Measurements from ENCODE around the gene GPC6. TPM values are rescaled to one million over a fixed set of nuclear protein-coding genes. Genes with fewer than 3 reads are reported as not detected.
"Not testable (repeated sequence)": the region's sequence is repeated elsewhere in the genome, so short reads cannot be mapped to it uniquely, and the experiment has no call there.

The GPC6 gene
- total RNA-seq, 2 donors from 2014 or later = 3.4 to 5.3 TPM

DNA sequence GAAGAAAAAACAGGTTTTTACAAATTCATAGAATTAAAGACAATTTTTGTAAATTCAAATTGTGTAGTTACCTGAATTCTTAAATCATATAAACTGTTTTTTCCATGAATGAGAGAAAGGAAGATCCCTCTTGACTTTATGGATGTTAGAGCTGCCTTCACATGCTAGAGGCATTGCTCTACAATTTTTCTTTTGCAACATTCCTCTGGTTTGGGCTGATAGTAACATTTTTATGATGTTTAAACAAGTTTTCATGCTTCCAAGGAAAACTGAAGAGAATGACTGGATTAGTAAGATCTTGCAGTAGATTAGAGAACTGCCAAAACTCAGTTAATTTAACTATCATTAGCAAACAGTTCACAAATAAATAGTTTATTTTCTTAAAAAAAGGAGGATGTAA lies 250.6 kb downstream of the GPC6 start:
- no peak for DNase-seq (ENCODE audit: low spot score)
- no peak overlapping the region for H3K27ac ChIP-seq
- no peaks in the 10 kb centered on the region for H3K27me3 ChIP-seq (replicated peaks; ENCODE audit: insufficient read depth)
- H3K4me1 ChIP-seq (replicated peaks) = no peaks in the 10 kb centered on the region
- no peaks in the 10 kb centered on the region for H3K9me3 ChIP-seq
- no peaks in the 10 kb centered on the region for H3K36me3 ChIP-seq
- no peak for TF ChIP-seq POLR2A (IDR thresholded peaks at IDR 0.05)
- TF ChIP-seq, protein P1, sequence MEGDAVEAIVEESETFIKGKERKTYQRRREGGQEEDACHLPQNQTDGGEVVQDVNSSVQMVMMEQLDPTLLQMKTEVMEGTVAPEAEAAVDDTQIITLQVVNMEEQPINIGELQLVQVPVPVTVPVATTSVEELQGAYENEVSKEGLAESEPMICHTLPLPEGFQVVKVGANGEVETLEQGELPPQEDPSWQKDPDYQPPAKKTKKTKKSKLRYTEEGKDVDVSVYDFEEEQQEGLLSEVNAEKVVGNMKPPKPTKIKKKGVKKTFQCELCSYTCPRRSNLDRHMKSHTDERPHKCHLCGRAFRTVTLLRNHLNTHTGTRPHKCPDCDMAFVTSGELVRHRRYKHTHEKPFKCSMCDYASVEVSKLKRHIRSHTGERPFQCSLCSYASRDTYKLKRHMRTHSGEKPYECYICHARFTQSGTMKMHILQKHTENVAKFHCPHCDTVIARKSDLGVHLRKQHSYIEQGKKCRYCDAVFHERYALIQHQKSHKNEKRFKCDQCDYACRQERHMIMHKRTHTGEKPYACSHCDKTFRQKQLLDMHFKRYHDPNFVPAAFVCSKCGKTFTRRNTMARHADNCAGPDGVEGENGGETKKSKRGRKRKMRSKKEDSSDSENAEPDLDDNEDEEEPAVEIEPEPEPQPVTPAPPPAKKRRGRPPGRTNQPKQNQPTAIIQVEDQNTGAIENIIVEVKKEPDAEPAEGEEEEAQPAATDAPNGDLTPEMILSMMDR (IDR thresholded peaks at IDR 0.05) = no peak
- intact Hi-C loops (cut with DNase I) = no loop called here
- H3K4me3 ChIP-seq = no peak overlapping the region

DNA sequence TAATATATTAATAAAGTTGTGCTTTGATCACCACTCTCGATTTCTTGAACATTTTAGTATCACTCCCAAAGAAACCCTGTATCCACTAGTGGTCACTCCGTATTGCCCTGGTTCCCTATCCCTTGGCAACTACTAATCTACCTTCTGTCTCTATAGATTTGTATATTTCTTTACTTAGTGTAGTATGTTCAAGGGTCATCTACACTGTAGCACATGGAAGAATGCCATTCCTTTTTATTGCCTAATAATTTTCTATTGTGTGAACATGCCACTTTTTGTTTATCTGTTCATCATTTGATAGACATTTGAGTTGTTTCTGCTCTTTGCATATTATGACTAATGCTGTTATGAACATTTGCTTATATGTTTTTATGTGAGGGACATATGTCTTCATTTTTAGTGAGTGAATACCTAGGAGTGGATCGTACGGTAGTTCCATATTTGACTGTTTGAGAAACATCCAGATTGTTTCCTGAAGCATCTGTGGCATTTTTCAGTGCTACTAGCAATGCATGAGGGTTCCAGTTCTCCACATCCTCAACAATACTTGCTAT lies 254.0 kb downstream of the GPC6 start:
- no peaks in the 10 kb centered on the region for H3K36me3 ChIP-seq
- DNase-seq (ENCODE audit: low spot score) = no peak
- intact Hi-C loops (cut with DNase I) = no loop called here
- H3K4me3 ChIP-seq = no peak overlapping the region
- H3K4me1 ChIP-seq (replicated peaks) = no peaks in the 10 kb centered on the region
- no peaks in the 10 kb centered on the region for H3K27me3 ChIP-seq (replicated peaks; ENCODE audit: insufficient read depth)
- no peaks in the 10 kb centered on the region for H3K9me3 ChIP-seq
- TF ChIP-seq POLR2A (IDR thresholded peaks at IDR 0.05) (no peak), POLR2AphosphoS5 (IDR thresholded peaks at IDR 0.05) (no peak)
- TF ChIP-seq, protein P1 (IDR thresholded peaks at IDR 0.05) = no peak
- 96% methylated on average over 4 of the region's 4 CpGs for WGBS
- no peak overlapping the region for H3K27ac ChIP-seq

DNA sequence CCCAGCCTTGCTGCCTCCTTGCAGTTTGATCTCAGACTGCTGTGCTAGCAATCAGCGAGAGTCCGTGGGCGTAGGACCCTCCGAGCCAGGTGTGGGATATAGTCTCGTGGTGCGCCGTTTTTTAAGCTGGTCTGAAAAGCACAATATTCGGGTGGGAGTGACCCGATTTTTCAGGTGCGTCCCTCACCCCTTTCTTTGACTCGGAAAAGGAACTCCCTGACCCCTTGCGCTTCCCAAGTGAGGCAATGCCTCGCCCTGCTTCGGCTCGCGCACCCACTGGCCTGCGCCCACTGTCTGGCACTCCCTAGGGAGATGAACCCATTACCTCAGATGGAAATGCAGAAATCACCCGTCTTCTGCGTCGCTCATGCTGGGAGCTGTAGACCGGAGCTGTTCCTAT lies 269.5 kb downstream of the GPC6 start:
- H3K36me3 ChIP-seq; H3K27me3 ChIP-seq (replicated peaks; ENCODE audit: insufficient read depth); DNase-seq (ENCODE audit: low spot score); H3K4me3 ChIP-seq; H3K4me1 ChIP-seq (replicated peaks); H3K9me3 ChIP-seq; H3K27ac ChIP-seq; intact Hi-C loops (cut with DNase I): not testable (repeated sequence)
- 84% methylated on average over 21 of the region's 21 CpGs for WGBS

DNA sequence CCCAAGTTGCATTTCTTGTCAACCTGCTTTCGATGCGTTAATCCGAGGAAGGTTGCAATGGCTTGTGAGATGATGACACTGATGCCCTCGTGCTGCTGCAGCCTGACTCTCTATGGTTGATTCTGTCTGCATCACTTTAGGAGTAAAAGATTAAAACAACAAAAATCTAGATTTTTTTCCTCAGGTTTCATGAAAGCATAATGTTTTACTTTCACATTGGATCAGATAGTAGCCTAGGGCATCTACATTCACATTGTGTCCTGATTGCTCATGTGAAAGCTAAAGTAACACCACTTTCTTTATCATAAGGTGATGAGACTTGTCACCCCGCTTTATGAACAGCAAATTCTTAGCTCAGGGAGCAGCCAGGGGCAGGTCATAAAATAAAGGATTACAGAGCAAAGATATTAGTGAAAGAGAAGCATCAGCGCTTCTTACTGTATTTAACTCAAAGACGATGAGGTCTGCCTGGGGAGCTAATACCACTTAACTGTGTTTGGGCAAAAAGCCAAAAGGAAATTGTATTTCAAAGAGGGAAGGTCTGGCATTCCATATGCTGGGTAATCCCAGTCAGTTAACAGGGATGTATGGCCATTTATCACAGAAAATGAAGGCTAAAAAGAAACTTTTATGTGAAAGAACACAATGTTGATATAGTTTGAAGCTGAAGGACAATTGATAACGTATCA lies 270.5 kb downstream of the GPC6 start:
- no peaks in the 10 kb centered on the region for H3K4me1 ChIP-seq (replicated peaks)
- H3K27me3 ChIP-seq (replicated peaks; ENCODE audit: insufficient read depth) = no peaks in the 10 kb centered on the region
- no peaks in the 10 kb centered on the region for H3K9me3 ChIP-seq
- H3K36me3 ChIP-seq = no peaks in the 10 kb centered on the region
- 57% methylated on average over 8 of the region's 8 CpGs for WGBS
- TF ChIP-seq, protein P1 (IDR thresholded peaks at IDR 0.05) = no peak
- TF ChIP-seq POLR2A (IDR thresholded peaks at IDR 0.05) = no peak
- no peak for TF ChIP-seq POLR2AphosphoS5 (IDR thresholded peaks at IDR 0.05)
- DNase-seq (ENCODE audit: low spot score) = no peak
- intact Hi-C loops (cut with DNase I) = no loop called here
- no peak overlapping the region for H3K4me3 ChIP-seq
- H3K27ac ChIP-seq = no peak overlapping the region

DNA sequence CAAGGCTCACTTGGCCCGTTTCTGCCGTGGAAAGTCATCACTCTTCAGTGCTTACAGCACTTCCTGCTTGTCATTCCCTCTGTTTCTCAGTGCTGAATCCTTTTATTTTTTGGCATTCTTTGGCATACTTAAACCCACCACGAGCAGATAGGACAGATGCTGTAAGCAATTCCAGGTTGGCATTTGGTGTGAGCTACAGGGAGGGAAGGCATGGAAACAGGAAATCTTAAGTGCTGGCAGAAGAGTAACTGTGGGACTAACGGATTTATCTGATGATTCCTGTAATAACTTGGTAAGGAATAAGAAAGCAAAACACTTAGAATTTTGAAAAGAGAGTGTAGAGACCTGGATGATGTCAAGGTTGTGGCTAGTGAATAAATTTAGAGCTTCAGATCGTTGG lies 273.4 kb downstream of the GPC6 start:
- no peaks in the 10 kb centered on the region for H3K36me3 ChIP-seq
- H3K27ac ChIP-seq = no peak overlapping the region
- no peaks in the 10 kb centered on the region for H3K9me3 ChIP-seq
- no peaks in the 10 kb centered on the region for H3K27me3 ChIP-seq (replicated peaks; ENCODE audit: insufficient read depth)
- H3K4me3 ChIP-seq = no peak overlapping the region
- no peak for DNase-seq (ENCODE audit: low spot score)
- H3K4me1 ChIP-seq (replicated peaks) = no peaks in the 10 kb centered on the region
- TF ChIP-seq POLR2A (IDR thresholded peaks at IDR 0.05) = no peak
- TF ChIP-seq, protein P1 (IDR thresholded peaks at IDR 0.05) = no peak
- no peak for TF ChIP-seq POLR2AphosphoS5 (IDR thresholded peaks at IDR 0.05)
- WGBS = 49% methylated on average over 5 of the region's 5 CpGs
- intact Hi-C loops (cut with DNase I) = no loop called here
